BE2C (cell line): ENCODE measurements around the gene CAPN12.

Source experiments
- DNase-seq: peaks from one replicate; pipeline ENCODE4 v3.0.0-alpha.2; 2020
- H3K27me3 ChIP-seq: fragments of 250-450 bp; sonication (Bioruptor Pico); 2 replicates; pipeline ENCODE4 v1.5.1; 2020; ENCODE audit warnings: mild to moderate bottlenecking
- H3K36me3 ChIP-seq: fragments of 250-450 bp; sonication (Bioruptor Pico); 2 replicates; pipeline ENCODE4 v1.5.1; 2020; ENCODE audit warnings: mild to moderate bottlenecking
- H3K4me1 ChIP-seq: fragments of 250-450 bp; sonication (Bioruptor Pico); 2 replicates; pipeline ENCODE4 v1.5.1; 2020
- H3K4me3 ChIP-seq: 2 replicates; pipeline ENCODE4 v1.5.1; 2011; ENCODE audit warnings: low read depth, low read length
- H3K9me3 ChIP-seq: fragments of 250-450 bp; sonication (Bioruptor Pico); 2 replicates; pipeline ENCODE4 v1.5.1; 2020
- TF ChIP-seq, protein P1 (sequence below): IDR thresholded peaks from 2 replicates; pipeline ENCODE4 v1.5.1; 2012; ENCODE audit warnings: mild to moderate bottlenecking, low read depth, low read length

CAPN12 gene

DNA sequence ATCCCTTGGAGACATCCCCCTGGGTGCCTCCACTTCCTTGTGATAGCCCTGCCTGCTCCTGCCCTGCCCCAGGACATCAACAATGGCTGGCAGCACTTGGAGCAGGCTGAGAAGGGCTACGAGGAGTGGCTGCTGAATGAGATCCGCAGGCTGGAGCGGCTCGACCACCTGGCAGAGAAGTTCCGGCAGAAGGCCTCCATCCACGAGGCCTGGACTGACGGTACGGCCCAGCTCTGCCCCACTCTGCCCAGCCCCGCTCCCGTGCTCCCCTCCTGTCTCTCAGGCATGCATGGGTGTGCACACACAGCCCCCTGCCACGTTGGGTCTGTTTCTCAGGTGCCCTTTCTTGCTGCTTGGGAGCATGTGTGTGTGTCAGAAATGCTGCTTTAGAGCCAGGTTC, 26.4 kb downstream of the CAPN12 start:
- no peak overlapping the region for H3K4me3 ChIP-seq
- no peak for DNase-seq
- no peaks in the 10 kb centered on the region for H3K4me1 ChIP-seq
- H3K36me3 ChIP-seq, result peaks cover 51% of the 10 kb centered on the region
- H3K27me3 ChIP-seq, result no peaks in the 10 kb centered on the region
- TF ChIP-seq, protein P1, sequence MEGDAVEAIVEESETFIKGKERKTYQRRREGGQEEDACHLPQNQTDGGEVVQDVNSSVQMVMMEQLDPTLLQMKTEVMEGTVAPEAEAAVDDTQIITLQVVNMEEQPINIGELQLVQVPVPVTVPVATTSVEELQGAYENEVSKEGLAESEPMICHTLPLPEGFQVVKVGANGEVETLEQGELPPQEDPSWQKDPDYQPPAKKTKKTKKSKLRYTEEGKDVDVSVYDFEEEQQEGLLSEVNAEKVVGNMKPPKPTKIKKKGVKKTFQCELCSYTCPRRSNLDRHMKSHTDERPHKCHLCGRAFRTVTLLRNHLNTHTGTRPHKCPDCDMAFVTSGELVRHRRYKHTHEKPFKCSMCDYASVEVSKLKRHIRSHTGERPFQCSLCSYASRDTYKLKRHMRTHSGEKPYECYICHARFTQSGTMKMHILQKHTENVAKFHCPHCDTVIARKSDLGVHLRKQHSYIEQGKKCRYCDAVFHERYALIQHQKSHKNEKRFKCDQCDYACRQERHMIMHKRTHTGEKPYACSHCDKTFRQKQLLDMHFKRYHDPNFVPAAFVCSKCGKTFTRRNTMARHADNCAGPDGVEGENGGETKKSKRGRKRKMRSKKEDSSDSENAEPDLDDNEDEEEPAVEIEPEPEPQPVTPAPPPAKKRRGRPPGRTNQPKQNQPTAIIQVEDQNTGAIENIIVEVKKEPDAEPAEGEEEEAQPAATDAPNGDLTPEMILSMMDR, result no peak
- H3K9me3 ChIP-seq, result no peaks in the 10 kb centered on the region

GRCh38 chr19:38717051-38717450, 27.2 kb downstream of the CAPN12 start:
- H3K36me3 ChIP-seq, result peaks cover 43% of the 10 kb centered on the region
- no peaks in the 10 kb centered on the region for H3K4me1 ChIP-seq
- no peaks in the 10 kb centered on the region for H3K9me3 ChIP-seq
- no peak overlapping the region for H3K4me3 ChIP-seq
- TF ChIP-seq, protein P1, result no peak
- H3K27me3 ChIP-seq, result no peaks in the 10 kb centered on the region
- DNase-seq, result no peak

DNA sequence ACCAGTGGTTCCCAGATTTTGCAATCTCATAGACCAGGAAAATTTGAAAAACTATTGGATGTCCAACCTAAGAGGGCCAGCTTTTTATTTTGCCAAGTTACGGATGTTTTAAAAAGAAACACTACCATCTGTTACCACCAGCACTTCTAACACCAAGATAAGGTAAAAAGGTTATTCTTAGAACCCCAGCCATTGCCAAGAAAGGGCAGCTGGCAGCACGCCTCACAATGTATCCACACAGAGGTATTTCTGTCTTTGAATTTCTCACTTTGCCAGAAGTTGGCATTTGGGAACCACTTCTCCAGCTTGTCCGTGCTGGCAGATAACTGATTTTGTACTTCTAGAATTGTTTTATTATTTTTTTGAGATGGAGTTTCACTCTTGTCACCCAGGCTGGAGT, 28.7 kb downstream of the CAPN12 start:
- H3K4me1 ChIP-seq, result no peaks in the 10 kb centered on the region
- no peak for DNase-seq
- H3K36me3 ChIP-seq, result peaks cover 37% of the 10 kb centered on the region
- no peaks in the 10 kb centered on the region for H3K9me3 ChIP-seq
- no peaks in the 10 kb centered on the region for H3K27me3 ChIP-seq
- TF ChIP-seq, protein P1, result no peak
- H3K4me3 ChIP-seq, result no peak overlapping the region

DNA sequence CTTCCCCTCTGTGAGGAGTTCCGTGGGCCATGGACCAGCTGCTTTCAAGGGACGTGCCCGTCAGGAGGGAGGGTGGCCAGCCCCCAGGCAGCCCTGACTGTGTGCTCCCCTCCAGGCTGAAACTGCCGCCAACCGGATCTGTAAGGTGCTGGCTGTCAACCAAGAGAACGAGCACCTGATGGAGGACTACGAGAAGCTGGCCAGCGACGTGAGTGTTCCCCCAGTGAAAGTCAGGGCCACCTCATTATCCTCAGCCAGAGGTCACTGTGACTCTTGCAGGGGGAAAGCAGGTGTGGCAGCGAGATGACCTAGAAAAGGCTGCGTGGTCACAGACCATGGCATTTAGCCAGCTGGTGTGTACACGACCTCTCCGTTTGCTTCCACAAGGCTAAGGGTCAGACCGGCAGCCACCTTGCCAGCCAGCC, 29.9 kb downstream of the CAPN12 start:
- H3K4me3 ChIP-seq, result no peak overlapping the region
- H3K4me1 ChIP-seq, result no peaks in the 10 kb centered on the region
- H3K36me3 ChIP-seq, result peaks cover 36% of the 10 kb centered on the region
- H3K27me3 ChIP-seq, result no peaks in the 10 kb centered on the region
- TF ChIP-seq, protein P1, result no peak
- no peaks in the 10 kb centered on the region for H3K9me3 ChIP-seq
- DNase-seq, result no peak

GRCh38 chr19:38713865-38714264, 30.4 kb downstream of the CAPN12 start:
- TF ChIP-seq, protein P1, result no peak
- Histone ChIP-seq H3K36me3 (peaks cover 34% of the 10 kb centered on the region), H3K9me3 (no peaks in the 10 kb centered on the region), H3K27me3 (no peaks in the 10 kb centered on the region), H3K4me1 (no peaks in the 10 kb centered on the region), H3K4me3 (no peak overlapping the region)
- no peak for DNase-seq

DNA sequence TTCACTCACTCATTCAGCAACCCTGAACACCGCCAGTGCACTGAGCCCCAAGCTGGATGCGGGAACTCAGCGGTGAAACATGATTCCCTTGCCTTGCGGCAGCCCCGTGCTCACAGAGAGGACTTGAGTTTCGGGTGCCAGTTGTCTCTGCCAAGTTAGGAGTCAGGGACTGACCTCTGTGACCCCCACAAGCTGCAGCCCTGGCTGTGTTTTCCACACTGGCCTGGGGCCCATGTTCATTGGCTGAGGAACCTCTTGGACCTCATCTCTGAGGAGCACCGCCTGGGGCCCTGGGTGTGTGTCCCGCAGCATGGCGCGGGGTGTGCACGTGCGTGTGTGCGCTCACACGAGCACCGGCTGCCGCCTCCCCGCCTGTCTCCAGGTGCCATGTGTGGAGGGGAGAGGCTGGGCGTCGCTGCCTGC, 31.0 kb downstream of the CAPN12 start:
- Histone ChIP-seq H3K4me1 (no peaks in the 10 kb centered on the region), H3K27me3 (no peaks in the 10 kb centered on the region), H3K4me3 (no peak overlapping the region), H3K36me3 (peaks cover 30% of the 10 kb centered on the region), H3K9me3 (no peaks in the 10 kb centered on the region)
- DNase-seq, result no peak
- TF ChIP-seq, protein P1, result no peak
